Measurements from ENCODE around the gene PRCD.
"Not testable (repeated sequence)": the region's sequence is repeated elsewhere in the genome, so short reads cannot be mapped to it uniquely, and the experiment has no call there.

PRCD gene

DNA sequence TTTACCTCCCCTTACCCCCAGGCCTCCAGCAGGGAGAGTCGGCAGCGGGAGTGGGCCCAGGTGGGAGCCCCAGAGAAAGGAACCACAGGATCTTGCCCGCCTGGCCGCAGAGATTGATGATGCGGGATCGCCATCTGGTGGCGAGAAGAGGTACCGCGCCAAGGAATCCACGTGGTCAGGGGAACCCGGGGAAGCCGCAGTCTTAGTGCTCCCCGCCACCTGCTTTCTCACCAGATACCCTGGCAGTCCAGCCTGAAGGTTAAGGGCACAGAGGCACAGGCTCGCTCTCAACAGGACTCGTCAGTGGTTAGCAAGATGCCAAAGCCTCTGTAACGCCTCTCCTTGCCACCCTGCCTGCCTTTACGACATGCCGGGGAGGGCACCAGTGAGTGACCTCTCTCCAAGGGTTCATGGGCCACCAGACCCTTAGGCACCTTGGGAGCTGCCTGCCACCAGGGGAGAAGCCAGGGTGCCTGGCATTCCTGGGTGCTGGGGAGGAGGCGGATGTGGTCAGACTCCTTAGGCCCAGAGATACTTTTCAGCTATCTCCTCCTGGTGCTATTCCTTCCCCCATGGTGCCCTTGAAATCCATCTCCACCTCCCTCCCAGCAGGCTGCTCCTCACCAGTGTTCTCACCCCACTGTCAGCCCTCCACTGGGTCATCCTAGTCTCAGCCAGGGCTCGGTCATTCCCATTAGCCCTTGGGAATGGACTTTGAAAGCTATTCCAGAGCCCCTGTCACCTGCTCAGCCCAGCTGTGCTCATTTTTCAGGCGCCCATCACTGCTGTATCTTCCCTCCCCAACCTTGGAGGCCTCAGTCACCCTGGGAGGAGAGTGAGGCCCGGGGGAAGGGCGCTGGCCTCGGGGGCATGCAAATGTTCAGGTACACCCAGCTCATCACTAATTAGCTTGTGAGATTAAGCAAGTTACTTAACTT, 33.2 kb upstream of the PRCD start:
- peak; percentile 69 for DNase-seq (ENCODE audit: low spot score)

DNA sequence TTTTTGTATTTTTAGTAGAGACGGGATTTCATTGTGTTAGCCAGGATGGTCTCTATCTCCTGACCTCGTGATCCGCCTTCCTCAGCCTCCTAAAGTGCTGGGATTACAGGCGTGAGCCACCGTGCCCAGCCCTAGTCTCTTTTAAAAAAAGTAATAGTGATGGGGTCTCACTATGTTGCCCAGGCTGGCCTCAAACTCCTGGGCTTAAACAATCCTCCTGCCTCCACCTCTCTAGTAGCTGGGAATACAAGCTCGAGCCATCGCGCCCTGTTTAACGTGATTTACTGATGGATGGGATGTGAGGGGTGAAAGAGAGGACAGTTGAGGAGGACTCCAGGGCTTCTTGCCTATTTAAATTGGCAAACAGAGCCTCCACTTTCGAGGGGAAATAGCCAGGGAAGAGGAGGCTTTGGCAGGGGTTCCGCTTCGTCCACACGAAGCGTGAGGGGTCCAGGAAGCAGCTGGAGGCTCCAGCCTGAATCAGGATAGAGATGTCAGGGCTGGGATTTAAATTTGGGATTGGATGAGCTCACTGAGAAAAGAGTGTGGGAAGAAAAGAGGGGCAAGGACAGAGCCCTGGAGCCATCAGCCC, 31.3 kb upstream of the PRCD start:
- DNase-seq (ENCODE audit: low spot score), result not testable (repeated sequence)

DNA sequence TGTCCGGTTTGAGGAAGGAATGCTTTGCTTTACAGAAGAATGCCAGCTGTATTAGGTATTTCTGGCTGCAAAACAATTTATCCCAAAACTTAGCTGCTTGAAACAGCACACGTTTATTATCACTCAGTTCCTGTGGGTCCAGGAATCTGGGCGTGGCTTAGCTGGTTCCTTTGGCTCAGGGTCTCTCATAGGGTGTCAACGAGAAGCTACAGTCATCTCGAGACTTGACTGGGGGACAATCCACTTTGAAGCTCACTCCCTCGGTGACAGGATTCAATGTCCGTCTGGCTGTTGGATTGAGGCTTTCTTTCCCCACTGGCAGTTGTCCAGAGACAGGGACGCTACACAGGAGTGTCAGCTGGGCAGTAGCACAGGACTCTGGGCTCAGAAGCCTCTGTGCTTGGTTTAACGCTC, 29.0 kb upstream of the PRCD start:
- no peak for DNase-seq (ENCODE audit: low spot score)

- DNase-seq (ENCODE audit: low spot score), result no peak
Observed at GRCh38 chr17:76511668-76512365, 28.0 kb upstream of the PRCD start.

- DNase-seq (ENCODE audit: low spot score), result no peak
Observed at GRCh38 chr17:76512366-76513305, 27.2 kb upstream of the PRCD start.

DNA sequence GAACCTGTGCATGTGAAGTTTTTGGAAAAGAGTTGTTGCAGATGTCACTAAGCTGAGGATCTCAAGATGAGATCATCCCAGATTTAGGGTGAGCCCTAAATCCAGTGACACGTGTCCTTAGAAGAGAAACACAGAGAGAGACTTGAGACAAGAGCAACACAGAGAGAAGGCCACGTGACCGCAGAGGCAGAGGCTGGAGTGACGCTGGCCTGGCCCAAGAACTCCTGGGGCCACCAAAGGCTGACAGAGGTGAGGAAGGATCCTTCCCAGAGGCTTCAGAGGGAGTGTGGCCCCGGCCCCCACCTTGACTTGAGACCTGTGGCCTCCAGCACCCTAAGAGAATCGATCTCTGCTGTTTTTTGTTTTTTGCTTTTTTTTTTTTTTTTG, 26.5 kb upstream of the PRCD start:
- no peak for DNase-seq (ENCODE audit: low spot score)

DNA sequence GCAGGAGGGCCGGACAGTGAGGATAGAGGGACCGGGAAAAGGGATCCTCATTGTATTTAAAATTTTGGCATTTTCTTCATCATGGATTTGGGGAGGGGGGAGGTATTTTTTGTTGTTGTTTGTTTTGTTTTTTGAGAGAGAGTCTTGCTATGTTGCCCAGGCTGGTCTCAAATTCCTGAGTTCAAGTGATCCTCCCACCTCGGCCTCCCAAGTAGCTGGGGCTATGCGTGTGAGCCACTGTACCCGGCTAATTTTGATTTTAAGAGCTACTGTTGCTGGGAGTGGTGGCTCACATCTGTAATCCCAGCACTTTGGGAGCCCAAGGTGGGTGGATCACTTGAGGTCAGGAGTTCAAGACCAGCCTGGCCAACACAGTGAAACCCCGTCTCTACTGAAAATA, 25.5 kb upstream of the PRCD start:
- not testable (repeated sequence) for DNase-seq (ENCODE audit: low spot score)

DNA sequence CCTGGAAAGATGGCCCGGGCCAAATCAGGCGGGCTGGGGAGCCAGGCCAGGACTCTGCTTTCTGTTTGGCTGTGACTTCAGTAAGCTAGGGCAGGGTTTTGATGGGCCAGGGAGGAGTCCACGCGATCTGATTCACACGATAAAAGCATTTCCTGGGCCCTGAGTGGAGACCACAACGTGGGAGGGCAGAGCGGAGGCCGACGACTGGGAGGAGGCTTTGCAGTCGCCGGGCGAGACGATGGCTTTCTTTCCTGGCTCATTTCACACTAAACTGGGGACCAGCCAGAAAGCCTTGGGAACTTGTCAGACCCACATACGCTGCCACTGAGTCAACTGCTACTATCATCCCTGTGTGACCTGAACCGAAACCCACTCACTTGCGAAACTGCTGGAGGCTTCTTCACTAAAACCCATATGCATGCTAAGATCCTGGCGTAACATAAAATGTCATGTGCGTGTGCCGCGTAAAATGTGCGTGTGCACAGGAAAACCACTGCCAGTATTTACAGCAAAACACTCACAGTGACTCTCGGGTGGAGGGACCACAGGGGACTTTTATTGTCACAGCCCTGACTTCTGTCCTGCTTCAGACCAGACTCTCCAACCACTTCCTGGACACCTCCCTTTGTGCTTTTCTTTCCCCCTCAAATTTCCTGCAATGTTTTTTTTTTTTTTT, 24.4 kb upstream of the PRCD start:
- DNase-seq (ENCODE audit: low spot score), result no peak

- no peak for DNase-seq (ENCODE audit: low spot score)
Observed at GRCh38 chr17:76517638-76518038, 22.2 kb upstream of the PRCD start.

DNA sequence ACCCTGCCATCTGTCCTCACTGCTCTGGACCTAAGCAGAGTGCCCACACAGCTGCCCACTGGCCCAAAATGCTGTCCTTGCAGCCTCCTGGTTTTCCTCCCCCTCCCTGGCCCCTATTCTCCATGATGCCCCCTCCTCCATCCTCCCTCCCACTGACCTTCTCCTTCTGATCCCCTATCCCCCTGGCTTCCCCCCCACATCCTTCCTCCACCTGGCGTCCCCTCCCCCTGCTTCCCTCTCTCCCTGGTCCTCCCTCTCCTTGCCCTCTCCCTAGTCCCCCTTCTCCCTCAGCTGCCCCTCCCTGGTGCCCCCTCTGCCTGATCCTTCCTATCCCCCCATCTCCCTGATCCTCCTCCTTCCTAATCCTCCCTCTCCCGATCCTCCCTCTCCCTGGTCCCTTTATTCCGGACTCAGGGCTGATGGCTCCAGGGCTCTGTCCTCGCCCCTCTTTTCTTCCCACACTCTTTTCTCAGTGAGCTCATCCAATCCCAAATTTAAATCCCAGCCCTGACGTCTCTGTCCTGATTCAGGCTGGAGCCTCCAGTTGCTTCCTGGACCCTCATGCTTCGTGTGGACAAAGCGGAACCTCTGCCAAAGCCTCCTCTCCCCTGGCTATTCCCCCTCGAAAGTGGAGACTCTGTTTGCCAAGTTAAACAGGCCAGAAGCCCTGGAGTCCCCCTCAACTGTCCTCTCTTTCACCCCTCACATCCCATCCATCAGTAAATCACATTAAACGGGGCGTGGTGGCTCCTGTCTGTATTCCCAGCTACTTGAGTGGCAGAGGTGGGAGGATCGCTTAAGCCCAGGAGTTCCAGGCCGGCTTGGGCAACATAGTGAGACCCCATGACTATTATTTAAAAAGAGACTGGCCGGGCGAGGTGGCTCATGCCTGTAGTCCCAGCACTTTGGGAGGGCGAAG, 20.5 kb upstream of the PRCD start:
- DNase-seq (ENCODE audit: low spot score), result no peak

DNA sequence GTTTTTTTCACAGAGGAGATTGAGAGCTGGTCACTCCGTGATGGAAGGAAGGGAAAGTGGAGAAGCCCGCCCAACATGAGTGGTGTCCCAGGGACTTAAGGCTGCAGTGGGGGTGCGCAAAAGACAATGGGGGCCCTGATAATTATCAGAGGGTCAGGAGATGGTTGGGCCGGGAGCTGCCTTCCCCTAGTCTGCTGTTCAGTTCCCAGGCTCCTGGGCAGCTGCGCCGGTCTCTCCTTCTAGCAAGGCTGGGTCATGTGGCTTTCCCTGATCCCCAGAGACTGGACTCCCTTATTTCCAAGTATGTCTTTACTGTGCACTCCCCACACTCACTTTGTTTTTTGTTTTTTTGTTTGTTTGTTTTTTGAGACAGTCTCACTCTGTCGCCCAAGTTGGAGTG, 18.6 kb upstream of the PRCD start:
- DNase-seq (ENCODE audit: low spot score), result no peak

- DNase-seq (ENCODE audit: low spot score), result not testable (repeated sequence)
Observed at GRCh38 chr17:76521683-76522082, 18.2 kb upstream of the PRCD start.

- DNase-seq (ENCODE audit: low spot score), result peak; percentile 70
Observed at GRCh38 chr17:76523084-76524037, 16.5 kb upstream of the PRCD start.

DNA sequence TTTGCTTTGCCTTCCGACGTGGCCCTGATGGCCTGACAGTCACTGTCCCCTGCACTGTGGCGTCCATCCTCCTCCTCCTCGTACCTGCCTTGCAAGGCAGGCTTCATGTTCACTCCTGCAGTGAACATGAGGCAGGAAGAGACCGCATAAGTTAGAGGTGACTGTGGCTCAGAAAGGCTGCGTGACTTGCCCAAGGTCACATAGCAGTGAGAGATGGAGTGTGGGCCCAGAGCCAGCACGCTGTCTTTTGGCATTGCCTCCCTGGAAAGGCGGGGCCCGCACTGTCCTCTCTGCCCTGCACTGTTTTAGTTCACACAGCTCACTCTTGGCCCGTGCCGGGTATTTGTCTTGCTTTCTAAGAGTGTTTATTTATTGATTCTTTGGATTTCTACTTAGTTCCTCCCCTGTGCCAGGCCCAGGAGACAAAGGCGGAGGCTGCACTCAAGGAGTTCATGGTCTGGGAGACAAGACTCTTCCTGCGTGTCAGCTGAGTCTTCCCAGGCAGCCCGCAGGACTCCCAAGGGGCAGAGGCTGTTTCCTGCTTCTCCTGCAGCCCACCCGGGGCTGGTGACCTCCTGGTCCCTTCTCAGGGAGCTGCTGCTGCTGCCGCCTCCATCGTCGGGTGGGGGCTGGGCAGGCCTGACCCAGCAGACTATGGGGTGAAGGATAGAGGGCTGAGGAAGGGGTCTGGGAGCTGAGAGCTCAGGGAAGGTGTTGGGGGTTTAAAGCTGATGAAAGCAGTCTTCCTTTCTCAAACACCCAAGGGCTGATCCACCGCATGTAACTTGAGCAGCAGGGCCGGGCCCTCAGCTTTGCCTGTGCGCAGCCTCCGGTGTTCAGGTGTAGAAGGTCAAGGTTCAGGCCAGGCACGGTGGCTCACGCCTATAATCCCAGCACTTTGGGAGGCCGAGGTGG, 15.0 kb upstream of the PRCD start:
- no peak for DNase-seq (ENCODE audit: low spot score)

DNA sequence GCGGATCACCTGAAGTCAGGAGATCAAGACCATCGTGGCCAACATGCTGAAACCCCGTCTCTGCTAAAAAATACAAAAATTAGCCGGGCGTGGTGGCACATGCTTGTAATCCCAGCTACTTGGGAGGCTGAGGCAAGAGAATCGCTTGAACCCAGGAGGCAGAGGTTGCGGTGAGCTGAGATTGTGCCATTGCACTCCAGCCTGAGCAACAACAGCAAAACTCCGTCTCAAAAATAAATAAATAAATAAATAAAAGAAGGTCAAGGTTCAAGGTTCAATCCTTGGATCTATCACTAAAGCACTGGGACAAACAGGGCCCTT, 14.4 kb upstream of the PRCD start:
- not testable (repeated sequence) for DNase-seq (ENCODE audit: low spot score)

- DNase-seq (ENCODE audit: low spot score), result not testable (repeated sequence)
Observed at GRCh38 chr17:76527016-76527415, 12.8 kb upstream of the PRCD start.

DNA sequence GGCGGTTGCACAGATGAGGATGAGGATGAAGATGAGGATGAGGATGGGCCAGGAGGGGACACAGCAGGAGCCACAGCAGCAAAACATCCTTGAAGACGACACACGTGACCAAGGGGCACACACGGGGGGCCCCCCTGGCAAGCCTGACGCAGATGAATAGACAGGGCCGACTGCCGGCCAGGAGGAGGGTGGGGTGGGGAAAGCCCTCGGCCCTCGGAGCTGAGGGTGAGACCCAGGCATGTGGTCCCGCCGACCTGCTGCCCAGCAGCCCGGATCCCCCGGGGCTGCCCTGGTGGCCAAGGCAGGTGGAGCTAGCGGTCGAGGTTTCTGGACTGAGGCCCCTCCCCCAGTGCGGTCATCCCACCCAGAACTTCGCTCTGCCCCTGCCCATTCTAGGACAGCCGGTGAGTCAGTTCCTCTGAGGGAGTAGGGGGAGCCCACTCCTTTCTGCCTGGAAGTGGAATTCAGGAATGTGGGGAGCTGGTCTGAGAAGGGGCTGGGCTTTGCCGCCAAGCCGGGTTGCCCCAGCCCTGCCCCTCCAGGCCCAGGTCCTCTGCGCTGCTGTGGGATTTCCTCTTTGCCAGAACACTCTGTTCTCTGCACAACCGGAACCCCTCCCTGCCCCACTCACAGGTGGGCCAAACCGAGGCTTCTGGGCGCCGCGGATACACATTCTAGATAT, 12.3 kb upstream of the PRCD start:
- DNase-seq (ENCODE audit: low spot score), result no peak

GRCh38 chr17:76528156-76528527, 11.7 kb upstream of the PRCD start:
- no peak for DNase-seq (ENCODE audit: low spot score)
